ENCODE measurements around the gene PIBF1. TPM values are rescaled to one million over a fixed set of nuclear protein-coding genes. Genes with fewer than 3 reads are reported as not detected.

Gene PIBF1
- total and polyA plus RNA-seq, 2 of the 4 experiments (the other 2 are of a cell fraction), result 5.1 to 13.3 TPM

DNA sequence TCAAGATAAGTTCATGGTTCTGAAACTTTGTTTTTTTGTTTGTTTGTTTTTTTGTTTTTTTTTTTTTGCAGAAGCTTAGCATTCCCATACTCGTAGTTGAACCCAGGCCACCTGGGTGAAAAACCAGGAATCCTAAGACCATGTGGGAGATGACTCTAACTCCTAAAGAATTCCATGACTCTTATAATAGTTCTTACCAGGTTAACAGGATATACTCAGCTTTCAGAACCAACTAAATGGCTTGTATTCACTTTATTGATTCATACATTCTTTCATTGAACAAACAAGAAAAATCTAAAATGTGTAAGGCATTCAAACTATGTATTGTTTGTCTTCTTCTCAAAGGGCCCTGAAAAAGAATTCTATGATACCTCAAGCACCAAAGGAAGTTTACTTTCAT lies 236.4 kb downstream of the PIBF1 start:
- no TSS peak for BruUV-seq (replicated peaks)

More for the DNA sequence above, 236.4 kb downstream of the PIBF1 start:
- intact Hi-C loops (cut with micrococcal nuclease), result no loop called here
- Histone ChIP-seq H2BK15ac (ENCODE audit: low read depth, low read length) (no peak overlapping the region), H2AFZ (replicated peaks; ENCODE audit: low read length, poor library complexity) (no peak overlapping the region), H2AK9ac (replicated peaks; ENCODE audit: low read depth, low read length, poor library complexity) (no peak overlapping the region), H3K4me3 (ENCODE audit: insufficient read depth, low read depth, low read length) (no peak overlapping the region), H3K9me3 (ENCODE audit: control insufficient read depth, insufficient read depth, low read length) (no peaks in the 10 kb centered on the region), H3K79me1 (ENCODE audit: low read depth in 1 of 2, low read length in 2 of 2) (no peaks in the 10 kb centered on the region), H3K23ac (ENCODE audit: low read depth, low read length) (no peak overlapping the region), H2BK20ac (ENCODE audit: low read depth, low read length) (no peak overlapping the region), H3K27me3 (ENCODE audit: control insufficient read depth, insufficient read depth, low read length) (no peaks in the 10 kb centered on the region), H4K91ac (ENCODE audit: insufficient read depth, low read depth, low read length) (no peak overlapping the region), H2BK5ac (ENCODE audit: low read depth, low read length, poor library complexity, severe bottlenecking) (no peak overlapping the region), H2AK5ac (ENCODE audit: low read depth, low read length) (no peak overlapping the region), H4K20me1 (ENCODE audit: insufficient read depth, low read length) (no peaks in the 10 kb centered on the region), H3K27ac (ENCODE audit: insufficient read depth, low read length) (no peak overlapping the region), H3K56ac (ENCODE audit: extremely low read depth, insufficient read depth, low read length) (no peak overlapping the region), H3K36me3 (ENCODE audit: control insufficient read depth, insufficient read depth, low read length) (no peaks in the 10 kb centered on the region; the same call in 1 of the 2 replicates), H3K4me2 (ENCODE audit: low read depth, low read length) (no peak overlapping the region), H3K4ac (ENCODE audit: low read depth, low read length) (no peak overlapping the region), H3K4me1 (ENCODE audit: control insufficient read depth, insufficient read depth, low read length) (peaks cover 1% of the 10 kb centered on the region; the same call in 1 of the 2 replicates), H2BK120ac (ENCODE audit: low read depth, low read length) (no peak overlapping the region), H3K9me1 (ENCODE audit: insufficient read depth, low read length) (no peaks in the 10 kb centered on the region), H4K5ac (ENCODE audit: low read depth, low read length) (no peak overlapping the region), H3K9ac (ENCODE audit: low read depth, low read length) (no peak overlapping the region), H3K14ac (replicated peaks; ENCODE audit: low read depth, low read length) (no peak overlapping the region), H3K18ac (ENCODE audit: low read depth, low read length) (no peak overlapping the region), H4K8ac (ENCODE audit: low read depth in 2 of 2, low read length in 2 of 2) (no peak overlapping the region)
- POLR2A ChIA-PET (ENCODE audit: unreplicated experiment), result no interaction called here
- DNase-seq (peak; percentile 50), ATAC-seq (ENCODE audit: low read depth) (peak; percentile 64)
- WGBS, 2 experiments (ENCODE audit: extremely low coverage in 2 of 2, insufficient read length in 1 of 2), result no CpG with 5 or more reads among the region's 1 CpG
- in situ Hi-C loops (cut with MboI; ENCODE audit: low sequenced_read_pairs), result no loop called here
- TF ChIP-seq FOS (IDR thresholded peaks at IDR 0.05; ENCODE audit: low read depth, low read length) (no peak), MAZ (IDR thresholded peaks at IDR 0.05; ENCODE audit: borderline replicate concordance, low read depth, low read length) (no peak), ELK1 (IDR thresholded peaks at IDR 0.05; ENCODE audit: borderline replicate concordance, low read depth, low read length) (no peak), MAFK (IDR thresholded peaks at IDR 0.05; ENCODE audit: low read depth, low read length) (no peak), CHD1 (IDR thresholded peaks at IDR 0.05; ENCODE audit: low read depth, low read length) (no peak), POLR2A (IDR thresholded peaks at IDR 0.05; ENCODE audit: low read depth, low read length) (no peak), MXI1 (IDR thresholded peaks at IDR 0.05; ENCODE audit: borderline replicate concordance, low read depth, low read length) (no peak), RFX5 (IDR thresholded peaks at IDR 0.05; ENCODE audit: low read depth, low read length) (no peak), NFE2L2 (IDR thresholded peaks at IDR 0.05; ENCODE audit: low read depth, low read length) (no peak), USF2 (IDR thresholded peaks at IDR 0.05; ENCODE audit: low read depth, low read length) (no peak)
- TF ChIP-seq, protein P1, sequence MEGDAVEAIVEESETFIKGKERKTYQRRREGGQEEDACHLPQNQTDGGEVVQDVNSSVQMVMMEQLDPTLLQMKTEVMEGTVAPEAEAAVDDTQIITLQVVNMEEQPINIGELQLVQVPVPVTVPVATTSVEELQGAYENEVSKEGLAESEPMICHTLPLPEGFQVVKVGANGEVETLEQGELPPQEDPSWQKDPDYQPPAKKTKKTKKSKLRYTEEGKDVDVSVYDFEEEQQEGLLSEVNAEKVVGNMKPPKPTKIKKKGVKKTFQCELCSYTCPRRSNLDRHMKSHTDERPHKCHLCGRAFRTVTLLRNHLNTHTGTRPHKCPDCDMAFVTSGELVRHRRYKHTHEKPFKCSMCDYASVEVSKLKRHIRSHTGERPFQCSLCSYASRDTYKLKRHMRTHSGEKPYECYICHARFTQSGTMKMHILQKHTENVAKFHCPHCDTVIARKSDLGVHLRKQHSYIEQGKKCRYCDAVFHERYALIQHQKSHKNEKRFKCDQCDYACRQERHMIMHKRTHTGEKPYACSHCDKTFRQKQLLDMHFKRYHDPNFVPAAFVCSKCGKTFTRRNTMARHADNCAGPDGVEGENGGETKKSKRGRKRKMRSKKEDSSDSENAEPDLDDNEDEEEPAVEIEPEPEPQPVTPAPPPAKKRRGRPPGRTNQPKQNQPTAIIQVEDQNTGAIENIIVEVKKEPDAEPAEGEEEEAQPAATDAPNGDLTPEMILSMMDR (conservative IDR thresholded peaks at IDR 0.05; ENCODE audit: low read depth, low read length), result no peak
- dilution Hi-C loops (cut with HindIII; ENCODE audit: low sequenced_read_pairs, unreplicated experiment), result no loop called here
- CTCF ChIA-PET, result interaction anchor here (0.6 kb wide), 1 partner anchor 51 kb away, joined by 6 read pairs; no protein-coding TSS in a partner anchor

Measured in IMR-90 (cell line).